OCI-LY1 (cell line): ENCODE data around the gene BABAM2.

ENCODE experiments used
- CTCF ChIP-seq: fragments of 200-600 bp; sonication (generic), shearing (Covaris generic); IDR thresholded peaks from 2 replicates; pipeline ENCODE4 v1.5.1; 2017; ENCODE audit warnings: mild to moderate bottlenecking, antibody characterized with exemption, low read length, moderate library complexity, mixed read lengths
- EZH2 ChIP-seq: fragments of 200-600 bp; sonication (generic), shearing (Covaris generic); IDR thresholded peaks from 2 replicates; pipeline ENCODE4 v1.8.0; 2017; ENCODE audit warnings: borderline replicate concordance, mixed run types, mild to moderate bottlenecking, antibody characterized with exemption, low read length, moderate library complexity, mixed read lengths

- no peak for TF ChIP-seq EZH2
- TF ChIP-seq CTCF = no peak
Measured at GRCh38 chr2:28036307-28036706, 145.8 kb downstream of the BABAM2 start.
